AG10803 (cell line): ENCODE results near the gene KIF5A.
A peak's percentile ranks its signal among the peaks of the same experiment; 100 is the strongest.

Experiments used
- DNase-seq: peaks from one replicate; pipeline ENCODE4 v3.0.0; 2010; ENCODE audit warnings: low read depth
- H3K4me3 ChIP-seq: 2 replicates; pipeline ENCODE4 v1.5.1; 2011; ENCODE audit warnings: mild to moderate bottlenecking, low read length, control low read depth
- TF ChIP-seq, protein P1 (sequence below): conservative IDR thresholded peaks from 2 replicates; pipeline ENCODE4 v1.5.1; 2011; ENCODE audit warnings: mild to moderate bottlenecking, low read length, control low read depth, inconsistent platforms

Gene KIF5A

DNA sequence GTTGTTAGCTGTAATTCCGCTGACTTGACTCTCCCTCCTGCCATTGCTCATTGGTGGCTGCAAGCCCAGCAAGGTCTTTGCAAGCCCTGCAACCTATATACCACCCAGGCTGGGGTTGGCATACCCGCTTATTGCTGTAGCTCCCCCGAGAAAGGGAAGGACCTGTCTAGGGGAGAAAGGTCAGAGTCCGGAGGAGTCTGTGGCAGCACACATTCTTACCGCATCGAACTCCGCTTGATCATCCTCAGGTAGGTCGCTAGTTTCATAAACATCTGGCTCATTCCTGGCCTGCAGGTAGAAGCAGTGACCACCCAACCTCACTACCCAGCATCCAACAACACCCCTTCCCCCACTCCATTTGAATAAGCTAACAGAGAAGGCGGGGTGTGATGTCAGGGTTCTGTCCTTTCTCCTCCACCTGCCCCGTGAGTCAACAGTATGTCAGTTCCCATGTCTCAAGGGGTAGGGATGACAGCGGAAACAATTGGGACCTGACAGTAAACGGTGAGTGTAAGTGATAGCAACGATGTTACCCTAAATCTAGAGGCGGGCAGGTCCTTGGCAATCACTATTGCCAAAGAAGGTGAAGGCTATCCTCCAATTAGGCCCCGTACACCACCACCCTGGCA lies 3.9 kb upstream of the KIF5A start:
- TF ChIP-seq, protein P1, sequence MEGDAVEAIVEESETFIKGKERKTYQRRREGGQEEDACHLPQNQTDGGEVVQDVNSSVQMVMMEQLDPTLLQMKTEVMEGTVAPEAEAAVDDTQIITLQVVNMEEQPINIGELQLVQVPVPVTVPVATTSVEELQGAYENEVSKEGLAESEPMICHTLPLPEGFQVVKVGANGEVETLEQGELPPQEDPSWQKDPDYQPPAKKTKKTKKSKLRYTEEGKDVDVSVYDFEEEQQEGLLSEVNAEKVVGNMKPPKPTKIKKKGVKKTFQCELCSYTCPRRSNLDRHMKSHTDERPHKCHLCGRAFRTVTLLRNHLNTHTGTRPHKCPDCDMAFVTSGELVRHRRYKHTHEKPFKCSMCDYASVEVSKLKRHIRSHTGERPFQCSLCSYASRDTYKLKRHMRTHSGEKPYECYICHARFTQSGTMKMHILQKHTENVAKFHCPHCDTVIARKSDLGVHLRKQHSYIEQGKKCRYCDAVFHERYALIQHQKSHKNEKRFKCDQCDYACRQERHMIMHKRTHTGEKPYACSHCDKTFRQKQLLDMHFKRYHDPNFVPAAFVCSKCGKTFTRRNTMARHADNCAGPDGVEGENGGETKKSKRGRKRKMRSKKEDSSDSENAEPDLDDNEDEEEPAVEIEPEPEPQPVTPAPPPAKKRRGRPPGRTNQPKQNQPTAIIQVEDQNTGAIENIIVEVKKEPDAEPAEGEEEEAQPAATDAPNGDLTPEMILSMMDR, result no peak
- peak overlapping the region; percentile 88 for H3K4me3 ChIP-seq
- no peak for DNase-seq

GRCh38 chr12:57546438-57547287 lies 3.2 kb upstream of the KIF5A start, which contains the start of gene DCTN2:
TSS of gene DCTN2 (minus strand) at chr12:57547192. CDS start at chr12:57547063, 129 bp downstream.
- TF ChIP-seq, protein P1, result peak; percentile 20
- DNase-seq, result peak; percentile 97
- H3K4me3 ChIP-seq, result peak within 1 kb of the TSS; percentile 88

- no peak overlapping the region; the same call in 1 of the 2 replicates for H3K4me3 ChIP-seq
- DNase-seq, result no peak
- TF ChIP-seq, protein P1, result no peak
Measured at GRCh38 chr12:57547288-57548012, 2.4 kb upstream of the KIF5A start.

- TF ChIP-seq, protein P1, result no peak
- no peak overlapping the region for H3K4me3 ChIP-seq
- no peak for DNase-seq
Measured at GRCh38 chr12:57548013-57548315, 1.9 kb upstream of the KIF5A start.

- no peak for DNase-seq
- TF ChIP-seq, protein P1, result no peak
- H3K4me3 ChIP-seq, result no peak overlapping the region
Measured at GRCh38 chr12:57548488-57548887, 1.4 kb upstream of the KIF5A start.

GRCh38 chr12:57549203-57549908 lies 488 bp upstream of the KIF5A start:
- DNase-seq, result no peak
- peak overlapping the region; percentile 61 for H3K4me3 ChIP-seq
- TF ChIP-seq, protein P1, result no peak
